Measurements from ENCODE around the gene SERINC5.
"Not testable (repeated sequence)": the region's sequence is repeated elsewhere in the genome, so short reads cannot be mapped to it uniquely, and the experiment has no call there.

Gene SERINC5

GRCh38 chr5:80172067-80172695 lies 83.7 kb downstream of the SERINC5 start:
- FAIRE-seq (no peak), DNase-seq (ENCODE audit: low spot score) (no peak)

GRCh38 chr5:80170117-80170535 lies 85.7 kb downstream of the SERINC5 start:
- DNase-seq (ENCODE audit: low spot score) (no peak), FAIRE-seq (no peak)

GRCh38 chr5:80168388-80169028 lies 87.3 kb downstream of the SERINC5 start:
- DNase-seq (ENCODE audit: low spot score): no peak
- FAIRE-seq: no peak

GRCh38 chr5:80165452-80165851 lies 90.4 kb downstream of the SERINC5 start:
- FAIRE-seq: no peak
- DNase-seq (ENCODE audit: low spot score): no peak

GRCh38 chr5:80161165-80161564 lies 94.7 kb downstream of the SERINC5 start:
- FAIRE-seq (no peak), DNase-seq (ENCODE audit: low spot score) (no peak)

GRCh38 chr5:80160242-80160641 lies 95.6 kb downstream of the SERINC5 start:
- DNase-seq (ENCODE audit: low spot score) (no peak), FAIRE-seq (no peak)

GRCh38 chr5:80159133-80159815 lies 96.6 kb downstream of the SERINC5 start:
- DNase-seq (ENCODE audit: low spot score) (no peak), FAIRE-seq (no peak)

GRCh38 chr5:80156156-80156555 lies 99.7 kb downstream of the SERINC5 start:
- FAIRE-seq: no peak
- no peak for DNase-seq (ENCODE audit: low spot score)

- FAIRE-seq: no peak
Observed at GRCh38 chr5:80154749-80155148, 101.1 kb downstream of the SERINC5 start.

GRCh38 chr5:80154289-80154688 lies 101.6 kb downstream of the SERINC5 start:
- FAIRE-seq; DNase-seq (ENCODE audit: low spot score): not testable (repeated sequence)

More at GRCh38 chr5:80154749-80155148, 101.1 kb downstream of the SERINC5 start:
- no peak for DNase-seq (ENCODE audit: low spot score)

- FAIRE-seq (no peak), DNase-seq (ENCODE audit: low spot score) (no peak)
Observed at GRCh38 chr5:80153586-80154126, 102.2 kb downstream of the SERINC5 start.

GRCh38 chr5:80152778-80153177 lies 103.1 kb downstream of the SERINC5 start:
- DNase-seq (ENCODE audit: low spot score) (no peak), FAIRE-seq (no peak)

- DNase-seq (ENCODE audit: low spot score) (no peak), FAIRE-seq (no peak)
Observed at GRCh38 chr5:80151890-80152289, 104.0 kb downstream of the SERINC5 start.

- DNase-seq (ENCODE audit: low spot score): no peak
- FAIRE-seq: no peak
Observed at GRCh38 chr5:80150731-80151130, 105.1 kb downstream of the SERINC5 start.

GRCh38 chr5:80149161-80149609 lies 106.7 kb downstream of the SERINC5 start:
- FAIRE-seq: no peak
- DNase-seq (ENCODE audit: low spot score): no peak

GRCh38 chr5:80147119-80147815 lies 108.6 kb downstream of the SERINC5 start:
- DNase-seq (ENCODE audit: low spot score) (no peak), FAIRE-seq (no peak)

GRCh38 chr5:80146046-80146445 lies 109.8 kb downstream of the SERINC5 start:
- DNase-seq (ENCODE audit: low spot score) (no peak), FAIRE-seq (no peak)

GRCh38 chr5:80143491-80143890 lies 112.4 kb downstream of the SERINC5 start:
- no peak for DNase-seq (ENCODE audit: low spot score)
- no peak for FAIRE-seq

- DNase-seq (ENCODE audit: low spot score) (no peak), FAIRE-seq (no peak)
Observed at GRCh38 chr5:80142996-80143395, 112.9 kb downstream of the SERINC5 start.

GRCh38 chr5:80141681-80142080 lies 114.2 kb downstream of the SERINC5 start:
- DNase-seq (ENCODE audit: low spot score): no peak
- FAIRE-seq: no peak

- DNase-seq (ENCODE audit: low spot score) (no peak), FAIRE-seq (no peak)
Observed at GRCh38 chr5:80141147-80141671, 114.6 kb downstream of the SERINC5 start.

All from RCC 7860 (cell line).